HepG2 (cell line): ENCODE results near the gene MRGPRG.

Source experiments
- BRCA1 ChIP-seq: sonication (generic); formaldehyde crosslinking; IDR thresholded peaks from 2 replicates; pipeline ENCODE4 v1.4.0; 2020; ENCODE audit warnings: missing genetic modification reagents
- CEBPB ChIP-seq: IDR thresholded peaks from 2 replicates; pipeline ENCODE4 v1.6.1; 2011; ENCODE audit warnings: low read depth, low read length, improper control_type of control experiment, borderline replicate concordance
- CHD2 ChIP-seq: IDR thresholded peaks from 2 replicates; pipeline ENCODE4 v1.6.1; 2011; ENCODE audit warnings: low read depth, low read length, improper control_type of control experiment
- FOXO4 ChIP-seq: sonication (generic); formaldehyde crosslinking; conservative IDR thresholded peaks from 2 replicates; pipeline ENCODE4 v1.8.1; 2023; ENCODE audit warnings: missing genetic modification reagents
- HHEX ChIP-seq: IDR thresholded peaks from 2 replicates; pipeline ENCODE4 v1.6.1; 2016; ENCODE audit warnings: control low read depth
- ZBTB21 ChIP-seq: sonication (generic); formaldehyde crosslinking; IDR thresholded peaks from 2 replicates; pipeline ENCODE4 v1.4.0; 2020; ENCODE audit warnings: missing genetic modification reagents
- ZNF121 ChIP-seq: sonication (generic); formaldehyde crosslinking; IDR thresholded peaks from 2 replicates; pipeline ENCODE4 v1.5.0; 2020; ENCODE audit warnings: mild to moderate bottlenecking, missing genetic modification reagents
- TF ChIP-seq, protein P1 (sequence below): sonication (generic); formaldehyde crosslinking; IDR thresholded peaks from 2 replicates; pipeline ENCODE4 v1.4.0; 2020; ENCODE audit warnings: missing genetic modification reagents
- TF ChIP-seq, protein P2 (sequence below), 2 experiments: IDR thresholded peaks; 2 replicates each; pipeline ENCODE4 v1.6.1; 2011 to 2012; ENCODE audit warnings: low read length in 2 of 2, borderline replicate concordance in 1 of 2, low read depth in 1 of 2, mild to moderate bottlenecking in 1 of 2, moderate library complexity in 1 of 2
- TF ChIP-seq, protein P3 (sequence below): sonication (generic); formaldehyde crosslinking; IDR thresholded peaks from 2 replicates; pipeline ENCODE4 v1.5.0; 2020; ENCODE audit warnings: mild to moderate bottlenecking, missing genetic modification reagents, moderate library complexity
- TF ChIP-seq, protein P4 (sequence below): sonication (generic); formaldehyde crosslinking; IDR thresholded peaks from 2 replicates; pipeline ENCODE4 v1.8.1; 2023; ENCODE audit warnings: mild to moderate bottlenecking, missing genetic modification reagents
- TF ChIP-seq, protein P5 (sequence below): IDR thresholded peaks from 2 replicates; pipeline ENCODE4 v1.6.1; 2012; ENCODE audit warnings: inconsistent platforms

- TF ChIP-seq HHEX (no peak), FOXO4 (CRISPR knock-in tag) (no peak), CHD2 (no peak), ZBTB21 (CRISPR knock-in tag) (no peak), CEBPB (no peak), BRCA1 (CRISPR knock-in tag) (no peak), ZNF121 (CRISPR knock-in tag) (no peak)
- TF ChIP-seq, protein P1, sequence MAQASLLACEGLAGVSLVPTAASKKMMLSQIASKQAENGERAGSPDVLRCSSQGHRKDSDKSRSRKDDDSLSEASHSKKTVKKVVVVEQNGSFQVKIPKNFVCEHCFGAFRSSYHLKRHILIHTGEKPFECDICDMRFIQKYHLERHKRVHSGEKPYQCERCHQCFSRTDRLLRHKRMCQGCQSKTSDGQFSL (CRISPR knock-in tag), result no peak
- TF ChIP-seq, protein P2, sequence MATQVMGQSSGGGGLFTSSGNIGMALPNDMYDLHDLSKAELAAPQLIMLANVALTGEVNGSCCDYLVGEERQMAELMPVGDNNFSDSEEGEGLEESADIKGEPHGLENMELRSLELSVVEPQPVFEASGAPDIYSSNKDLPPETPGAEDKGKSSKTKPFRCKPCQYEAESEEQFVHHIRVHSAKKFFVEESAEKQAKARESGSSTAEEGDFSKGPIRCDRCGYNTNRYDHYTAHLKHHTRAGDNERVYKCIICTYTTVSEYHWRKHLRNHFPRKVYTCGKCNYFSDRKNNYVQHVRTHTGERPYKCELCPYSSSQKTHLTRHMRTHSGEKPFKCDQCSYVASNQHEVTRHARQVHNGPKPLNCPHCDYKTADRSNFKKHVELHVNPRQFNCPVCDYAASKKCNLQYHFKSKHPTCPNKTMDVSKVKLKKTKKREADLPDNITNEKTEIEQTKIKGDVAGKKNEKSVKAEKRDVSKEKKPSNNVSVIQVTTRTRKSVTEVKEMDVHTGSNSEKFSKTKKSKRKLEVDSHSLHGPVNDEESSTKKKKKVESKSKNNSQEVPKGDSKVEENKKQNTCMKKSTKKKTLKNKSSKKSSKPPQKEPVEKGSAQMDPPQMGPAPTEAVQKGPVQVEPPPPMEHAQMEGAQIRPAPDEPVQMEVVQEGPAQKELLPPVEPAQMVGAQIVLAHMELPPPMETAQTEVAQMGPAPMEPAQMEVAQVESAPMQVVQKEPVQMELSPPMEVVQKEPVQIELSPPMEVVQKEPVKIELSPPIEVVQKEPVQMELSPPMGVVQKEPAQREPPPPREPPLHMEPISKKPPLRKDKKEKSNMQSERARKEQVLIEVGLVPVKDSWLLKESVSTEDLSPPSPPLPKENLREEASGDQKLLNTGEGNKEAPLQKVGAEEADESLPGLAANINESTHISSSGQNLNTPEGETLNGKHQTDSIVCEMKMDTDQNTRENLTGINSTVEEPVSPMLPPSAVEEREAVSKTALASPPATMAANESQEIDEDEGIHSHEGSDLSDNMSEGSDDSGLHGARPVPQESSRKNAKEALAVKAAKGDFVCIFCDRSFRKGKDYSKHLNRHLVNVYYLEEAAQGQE (IDR thresholded peaks at IDR 0.05; ENCODE audit: borderline replicate concordance in 1 of 2, low read depth in 1 of 2, low read length in 2 of 2), result no peak
- TF ChIP-seq, protein P3, sequence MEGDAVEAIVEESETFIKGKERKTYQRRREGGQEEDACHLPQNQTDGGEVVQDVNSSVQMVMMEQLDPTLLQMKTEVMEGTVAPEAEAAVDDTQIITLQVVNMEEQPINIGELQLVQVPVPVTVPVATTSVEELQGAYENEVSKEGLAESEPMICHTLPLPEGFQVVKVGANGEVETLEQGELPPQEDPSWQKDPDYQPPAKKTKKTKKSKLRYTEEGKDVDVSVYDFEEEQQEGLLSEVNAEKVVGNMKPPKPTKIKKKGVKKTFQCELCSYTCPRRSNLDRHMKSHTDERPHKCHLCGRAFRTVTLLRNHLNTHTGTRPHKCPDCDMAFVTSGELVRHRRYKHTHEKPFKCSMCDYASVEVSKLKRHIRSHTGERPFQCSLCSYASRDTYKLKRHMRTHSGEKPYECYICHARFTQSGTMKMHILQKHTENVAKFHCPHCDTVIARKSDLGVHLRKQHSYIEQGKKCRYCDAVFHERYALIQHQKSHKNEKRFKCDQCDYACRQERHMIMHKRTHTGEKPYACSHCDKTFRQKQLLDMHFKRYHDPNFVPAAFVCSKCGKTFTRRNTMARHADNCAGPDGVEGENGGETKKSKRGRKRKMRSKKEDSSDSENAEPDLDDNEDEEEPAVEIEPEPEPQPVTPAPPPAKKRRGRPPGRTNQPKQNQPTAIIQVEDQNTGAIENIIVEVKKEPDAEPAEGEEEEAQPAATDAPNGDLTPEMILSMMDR (CRISPR knock-in tag), result no peak
- TF ChIP-seq, protein P4, sequence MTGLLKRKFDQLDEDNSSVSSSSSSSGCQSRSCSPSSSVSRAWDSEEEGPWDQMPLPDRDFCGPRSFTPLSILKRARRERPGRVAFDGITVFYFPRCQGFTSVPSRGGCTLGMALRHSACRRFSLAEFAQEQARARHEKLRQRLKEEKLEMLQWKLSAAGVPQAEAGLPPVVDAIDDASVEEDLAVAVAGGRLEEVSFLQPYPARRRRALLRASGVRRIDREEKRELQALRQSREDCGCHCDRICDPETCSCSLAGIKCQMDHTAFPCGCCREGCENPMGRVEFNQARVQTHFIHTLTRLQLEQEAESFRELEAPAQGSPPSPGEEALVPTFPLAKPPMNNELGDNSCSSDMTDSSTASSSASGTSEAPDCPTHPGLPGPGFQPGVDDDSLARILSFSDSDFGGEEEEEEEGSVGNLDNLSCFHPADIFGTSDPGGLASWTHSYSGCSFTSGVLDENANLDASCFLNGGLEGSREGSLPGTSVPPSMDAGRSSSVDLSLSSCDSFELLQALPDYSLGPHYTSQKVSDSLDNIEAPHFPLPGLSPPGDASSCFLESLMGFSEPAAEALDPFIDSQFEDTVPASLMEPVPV (CRISPR knock-in tag), result no peak
- TF ChIP-seq, protein P5, sequence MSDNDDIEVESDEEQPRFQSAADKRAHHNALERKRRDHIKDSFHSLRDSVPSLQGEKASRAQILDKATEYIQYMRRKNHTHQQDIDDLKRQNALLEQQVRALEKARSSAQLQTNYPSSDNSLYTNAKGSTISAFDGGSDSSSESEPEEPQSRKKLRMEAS, result no peak
These were observed 14.2 kb downstream of the MRGPRG start for GRCh38 chr11:3204141-3205015.
